NCI-H2107 treated with DMSO at 0.1 percent for 48 hours (cell line): ENCODE measurements around the gene KIAA1671.

Experiments
- DNase-seq: peaks from one replicate; lab custom pipeline; 2025; ENCODE audit not compliant: unreplicated experiment; lab: John Stamatoyannopoulos, UW

The KIAA1671 gene

DNA sequence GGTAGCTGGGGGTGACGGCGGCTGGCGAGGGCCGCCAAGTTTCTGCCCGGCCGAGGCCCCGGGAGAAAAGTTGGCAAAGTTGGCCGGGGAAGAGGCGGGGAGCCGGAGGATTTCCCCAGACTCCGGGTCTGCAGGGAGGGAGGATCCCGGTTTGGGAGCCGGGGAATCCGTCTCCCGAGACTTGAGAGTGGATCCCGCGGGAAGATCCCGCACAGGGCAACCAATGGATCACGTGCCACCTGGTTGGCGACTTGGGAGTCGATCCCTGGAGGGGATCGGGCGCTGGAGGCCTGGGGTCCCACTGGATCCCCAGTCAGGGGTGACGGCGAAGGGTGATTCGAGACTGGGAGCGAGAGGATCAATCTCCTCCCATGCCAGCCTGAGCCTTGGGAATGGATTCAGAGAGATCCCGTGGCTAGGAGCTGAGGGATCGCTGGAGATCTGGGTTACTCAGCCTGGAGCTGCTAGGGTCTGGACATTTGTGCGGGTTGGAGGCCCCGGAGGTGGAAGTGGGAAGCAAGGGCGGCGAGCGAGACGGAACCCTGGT, 394 bp downstream of the KIAA1671 start:
- no peak for DNase-seq

DNA sequence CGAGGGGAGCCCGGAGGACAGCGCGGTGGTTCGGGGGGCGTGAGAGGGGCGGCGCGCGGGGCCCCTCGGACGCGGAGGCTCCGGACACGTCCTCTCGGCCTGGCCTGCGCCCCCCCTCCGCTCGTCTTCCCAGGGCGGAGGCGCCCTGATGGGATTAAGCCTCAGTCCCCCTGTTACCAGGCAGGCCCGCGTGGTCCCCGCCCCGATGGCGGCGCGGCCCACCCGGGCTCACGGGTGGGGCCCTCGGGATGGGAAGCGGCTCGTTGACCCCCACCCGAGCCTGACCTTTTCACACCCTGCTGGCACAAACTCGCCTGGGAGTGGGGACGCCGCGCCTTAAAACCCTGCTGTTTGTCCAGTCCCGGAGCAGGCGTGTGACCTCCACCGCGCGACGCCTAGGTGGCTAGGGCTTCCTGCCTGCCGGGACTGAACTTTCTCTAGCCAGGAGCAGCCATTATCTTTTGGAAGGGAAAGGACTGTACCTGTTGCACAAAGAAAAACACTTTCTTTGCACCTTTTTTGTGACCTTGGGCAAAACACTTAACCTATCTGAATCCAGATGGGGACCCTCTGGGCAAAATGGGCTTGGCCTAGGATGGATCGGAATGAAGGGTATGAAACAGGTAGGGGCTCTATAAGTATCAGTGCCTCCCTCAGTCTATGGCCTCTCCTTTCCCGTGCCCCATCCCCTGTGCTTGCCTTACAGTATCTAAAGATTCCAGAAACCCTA, 1.0 kb downstream of the KIAA1671 start:
- DNase-seq: no peak

DNA sequence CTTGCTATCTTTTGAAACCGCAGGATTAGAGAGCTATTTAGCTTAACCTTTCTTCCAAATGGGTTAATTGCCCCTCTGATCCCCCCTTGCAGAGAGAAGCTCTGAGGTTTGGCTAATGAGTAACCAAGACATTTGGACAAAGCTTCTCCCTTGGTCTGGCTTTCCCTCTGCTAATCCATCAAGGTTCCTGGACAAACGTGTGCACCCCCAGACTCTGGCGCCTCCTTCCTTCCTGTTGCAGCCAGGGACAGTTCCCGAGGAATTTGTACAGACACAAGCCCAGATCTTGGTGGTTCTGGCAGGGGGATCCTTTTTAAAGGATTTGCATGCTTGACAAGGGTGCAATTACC, 1.6 kb downstream of the KIAA1671 start:
- DNase-seq: no peak

DNA sequence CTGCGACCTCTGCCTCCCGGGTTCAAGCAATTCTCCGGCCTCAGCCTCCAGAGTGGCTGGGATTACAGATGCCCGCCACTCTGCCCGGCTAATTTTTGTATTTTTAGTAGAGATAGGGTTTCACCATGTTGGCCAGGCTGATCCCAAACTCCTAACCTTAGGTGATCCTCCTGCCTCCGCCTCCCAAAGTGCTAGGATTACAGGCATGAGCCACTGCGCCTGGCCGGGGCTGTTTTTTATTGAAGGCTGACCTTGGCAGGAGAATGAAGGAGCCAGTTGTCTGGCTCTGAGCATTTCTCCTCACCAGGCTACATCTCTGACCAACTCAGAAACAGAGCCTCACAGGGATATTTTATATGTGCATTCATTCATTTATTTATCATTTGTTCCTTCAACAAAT, 2.3 kb downstream of the KIAA1671 start:
- no peak for DNase-seq

DNA sequence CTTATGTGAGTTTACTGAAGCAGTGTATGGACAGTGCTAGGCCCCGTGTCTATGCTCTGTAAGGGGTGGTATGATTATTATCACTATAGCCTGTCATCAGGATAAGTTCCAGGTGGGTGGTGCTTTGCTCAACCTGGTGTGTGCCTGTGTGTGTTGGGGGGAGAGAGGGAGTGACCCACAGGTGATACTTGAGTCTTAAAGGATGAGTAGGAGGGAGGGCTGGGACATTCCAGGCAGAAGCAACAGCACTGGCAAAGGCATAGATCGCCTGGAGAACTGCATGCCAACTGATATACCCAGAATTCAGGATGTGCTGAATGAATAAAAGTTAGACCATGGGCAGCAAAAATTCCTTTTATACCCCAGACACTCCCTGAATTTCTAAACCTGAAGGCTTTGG, 4.5 kb downstream of the KIAA1671 start:
- no peak for DNase-seq

DNA sequence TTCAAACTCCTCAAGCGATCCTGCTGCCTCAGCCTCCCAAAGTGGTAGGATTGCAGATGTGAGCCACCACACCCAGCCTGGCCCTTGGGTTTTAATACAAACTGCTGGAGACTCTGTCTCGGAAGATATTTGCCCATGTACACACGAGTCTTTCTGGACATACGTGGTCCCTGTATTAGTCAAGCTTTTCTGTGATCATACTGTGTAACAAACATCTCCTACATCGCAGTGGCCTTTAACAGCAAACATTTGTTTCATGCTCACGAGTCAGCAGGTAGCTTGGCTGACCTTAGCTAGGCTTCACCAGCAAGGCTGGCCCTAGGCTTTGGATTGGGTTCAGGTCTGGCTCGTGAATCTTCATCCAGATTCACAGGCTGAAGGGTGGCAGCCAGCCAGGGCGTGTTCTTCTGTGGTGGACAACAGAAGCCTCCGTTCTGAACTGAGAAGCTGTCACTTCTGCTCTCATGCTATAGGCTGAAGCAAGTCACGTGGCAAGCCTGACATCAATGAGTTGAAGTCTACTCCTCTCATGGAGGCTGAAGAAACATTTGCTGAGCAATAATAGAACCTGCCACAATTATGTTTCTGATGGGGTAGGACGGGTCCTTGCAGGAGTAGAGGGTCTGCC, 8.8 kb downstream of the KIAA1671 start:
- DNase-seq: no peak

DNA sequence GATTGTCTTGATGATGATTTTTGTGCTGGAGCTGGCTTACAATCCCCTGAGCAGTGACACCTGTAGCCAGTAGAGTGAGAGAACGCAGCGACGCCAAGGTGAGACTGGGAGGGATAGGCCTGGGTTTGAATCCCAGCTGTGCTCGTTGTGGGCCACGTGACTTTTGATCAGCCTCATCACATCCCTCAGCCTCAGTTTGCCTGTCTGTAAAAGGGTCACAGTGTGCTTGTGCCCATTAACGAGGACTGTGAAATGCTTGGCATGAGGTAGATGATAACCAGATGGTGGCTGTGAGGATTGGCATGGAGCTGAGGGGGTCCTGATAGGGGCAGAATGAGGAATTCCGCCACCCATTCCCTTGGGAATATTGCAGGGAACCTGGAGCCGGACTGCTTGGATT, 9.6 kb downstream of the KIAA1671 start:
- DNase-seq: no peak

DNA sequence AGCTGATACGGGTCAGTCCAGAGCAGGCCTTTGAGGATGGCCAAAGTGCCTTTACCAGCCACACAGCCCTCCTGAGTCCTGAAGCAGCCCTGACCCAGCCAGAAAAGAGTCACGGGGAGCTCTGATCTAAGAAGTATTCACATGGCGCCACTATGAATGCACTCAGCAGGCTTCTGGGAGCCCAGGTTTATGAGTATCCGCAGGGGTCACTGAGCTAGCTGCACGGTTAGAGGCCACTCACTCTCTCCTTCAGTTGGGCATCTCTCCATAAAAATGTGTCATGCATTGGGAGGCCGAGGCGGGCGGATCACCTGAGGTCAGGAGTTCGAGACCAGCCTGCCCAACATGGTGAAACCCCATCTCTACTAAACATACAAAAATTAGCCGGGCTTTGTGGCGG, 10.3 kb downstream of the KIAA1671 start:
- DNase-seq: no peak

DNA sequence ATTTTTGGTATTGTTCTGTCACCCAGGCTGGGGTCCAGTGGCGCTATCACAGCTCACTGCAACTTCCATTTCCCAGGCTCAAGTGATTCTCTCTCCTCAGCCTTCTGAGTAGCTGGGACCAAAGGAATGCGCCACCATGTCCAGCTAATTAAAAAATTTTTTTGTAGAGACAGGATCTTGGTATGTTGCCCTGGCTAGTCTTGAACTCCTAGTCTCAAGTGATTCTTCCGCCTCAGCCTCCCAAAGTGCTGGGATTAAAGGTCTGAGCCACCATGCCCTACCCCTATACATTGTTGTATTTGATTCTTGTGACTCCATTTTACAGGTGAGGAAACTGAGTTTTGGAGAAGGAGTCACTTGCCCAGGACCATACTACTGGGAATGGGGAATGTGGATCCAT, 11.9 kb downstream of the KIAA1671 start:
- DNase-seq: no peak

DNA sequence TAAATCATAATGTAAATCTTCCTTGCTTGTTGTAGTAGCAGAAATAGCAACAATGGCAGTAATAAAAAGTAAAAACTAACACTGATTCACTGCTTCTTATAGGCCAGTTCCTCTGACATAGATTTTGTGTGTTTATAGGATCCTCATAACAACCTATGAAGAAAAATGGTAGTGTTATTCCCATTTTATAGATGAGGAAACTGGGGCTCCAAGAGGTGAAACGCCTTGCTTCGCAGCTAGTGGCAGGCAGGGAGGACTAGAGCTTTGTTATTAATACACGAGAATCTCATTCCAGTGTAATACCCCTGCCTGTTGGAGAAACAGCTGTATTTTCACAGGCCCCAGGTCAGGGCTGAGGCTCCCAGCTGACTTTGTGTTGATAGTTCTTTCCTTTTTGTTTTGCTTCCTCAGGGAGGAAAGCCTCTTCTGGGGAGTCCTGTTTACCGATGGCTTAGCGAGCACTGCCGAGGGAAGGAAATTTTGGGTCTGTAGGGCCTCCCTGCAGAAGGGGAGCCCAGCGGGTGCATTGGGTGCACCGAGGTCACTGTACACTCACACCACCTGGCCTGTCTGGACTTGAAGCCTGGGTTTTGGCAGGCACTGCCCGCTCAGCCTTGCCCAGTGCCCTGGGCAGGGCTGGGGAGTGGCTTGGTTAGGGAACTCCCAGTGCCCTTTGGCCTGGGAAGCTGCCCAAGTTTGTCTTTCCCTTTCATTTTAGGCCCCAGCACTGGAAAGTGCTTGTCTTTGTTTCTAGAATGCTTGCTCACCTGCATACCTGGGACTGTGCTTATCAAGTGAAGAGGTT, 13.5 kb downstream of the KIAA1671 start:
- DNase-seq: no peak

DNA sequence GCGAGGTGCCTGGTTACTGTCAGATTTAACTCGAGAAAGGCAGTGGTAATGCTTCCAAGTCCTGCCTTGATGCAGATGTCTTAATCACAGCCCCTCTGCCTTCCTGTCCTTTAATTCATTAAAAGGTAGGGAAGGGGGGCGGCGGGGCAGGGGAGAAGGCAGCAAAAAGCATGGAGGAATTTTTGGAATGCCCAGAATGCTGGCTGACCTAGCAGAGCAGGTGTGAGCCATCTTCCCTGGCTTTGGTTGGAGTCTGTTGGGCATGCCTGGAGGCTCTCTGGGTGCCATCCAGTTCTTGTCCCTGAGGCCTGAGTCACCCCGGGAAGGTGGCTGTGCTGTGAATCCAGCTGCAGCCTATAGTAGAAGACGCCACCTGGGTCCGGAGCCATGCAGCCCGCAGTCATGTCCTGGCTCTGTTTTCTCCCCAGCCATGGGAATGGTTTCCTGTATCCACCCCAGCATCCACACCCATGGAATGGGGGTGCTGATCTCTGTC, 15.6 kb downstream of the KIAA1671 start:
- no peak for DNase-seq

DNA sequence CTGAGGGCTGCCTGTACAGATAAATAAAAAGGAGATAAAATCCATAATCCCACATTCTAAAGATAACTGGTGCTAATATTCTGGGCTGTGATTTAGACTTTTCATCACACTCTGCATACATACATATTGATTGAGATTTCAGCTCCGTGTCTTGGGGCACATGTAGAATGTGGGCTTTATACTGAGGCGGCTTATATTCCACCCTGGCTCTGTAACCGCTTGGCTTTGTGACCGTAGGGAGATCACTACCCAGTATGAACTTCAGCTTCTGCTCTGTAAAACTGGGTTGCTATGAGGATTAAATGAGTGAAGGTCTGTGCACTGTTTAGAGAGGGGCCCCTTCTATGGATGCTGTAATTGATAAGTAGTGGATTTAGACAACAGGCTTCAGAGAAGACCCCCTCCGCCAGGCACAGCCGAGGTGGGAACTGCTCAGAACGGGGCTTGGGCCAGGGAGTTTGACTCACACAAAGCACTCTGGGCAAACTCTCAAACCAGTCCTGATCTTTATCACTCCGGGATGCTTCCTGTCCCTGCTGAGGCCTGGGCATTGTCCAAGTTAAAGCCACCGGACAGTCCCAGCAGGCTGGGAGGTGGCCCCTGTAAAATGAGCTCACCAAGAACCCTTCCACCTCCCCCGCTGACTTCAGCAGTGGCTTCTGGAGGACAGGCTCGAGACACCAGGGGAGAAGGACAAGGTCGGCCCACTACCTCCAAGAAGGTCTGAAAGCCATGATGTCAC, 17.2 kb downstream of the KIAA1671 start:
- no peak for DNase-seq

DNA sequence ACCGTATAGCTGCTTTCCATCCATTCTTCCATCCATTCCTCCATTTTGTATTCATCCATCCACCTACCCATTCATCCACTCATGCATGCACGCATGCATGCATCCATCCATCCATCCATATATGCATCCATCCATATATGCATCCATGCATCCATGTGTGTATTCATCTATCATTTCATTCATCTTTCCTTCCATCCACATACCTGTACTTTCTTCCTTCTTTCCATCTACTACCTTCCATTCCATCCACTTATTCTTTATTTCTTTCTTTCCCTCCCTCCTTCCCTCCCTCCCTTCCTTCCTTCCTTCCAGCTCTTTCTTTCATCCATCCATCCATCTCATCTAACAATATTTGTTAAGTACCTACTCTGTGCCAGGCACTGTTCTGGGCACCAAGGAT, 19.9 kb downstream of the KIAA1671 start:
- no peak for DNase-seq

DNA sequence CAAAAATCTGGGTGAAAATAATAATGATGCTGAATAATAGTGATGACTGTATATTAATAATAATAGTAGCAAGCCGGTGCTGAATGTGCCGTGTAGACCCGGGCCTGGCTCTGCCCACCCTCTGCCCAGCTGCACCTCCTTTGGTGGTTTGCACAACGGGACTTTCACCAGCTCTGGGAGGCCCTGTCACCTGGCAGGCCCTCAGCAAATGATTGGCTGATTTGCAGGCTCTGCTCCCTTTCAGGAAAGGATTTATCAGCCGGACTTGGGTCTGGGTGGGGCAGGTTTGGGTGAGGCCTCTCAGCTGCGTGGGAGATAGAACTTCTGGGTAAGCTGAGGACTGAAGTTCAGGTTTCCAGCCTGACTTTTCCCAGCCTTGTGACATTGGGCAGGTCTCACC, 21.4 kb downstream of the KIAA1671 start:
- DNase-seq: no peak

DNA sequence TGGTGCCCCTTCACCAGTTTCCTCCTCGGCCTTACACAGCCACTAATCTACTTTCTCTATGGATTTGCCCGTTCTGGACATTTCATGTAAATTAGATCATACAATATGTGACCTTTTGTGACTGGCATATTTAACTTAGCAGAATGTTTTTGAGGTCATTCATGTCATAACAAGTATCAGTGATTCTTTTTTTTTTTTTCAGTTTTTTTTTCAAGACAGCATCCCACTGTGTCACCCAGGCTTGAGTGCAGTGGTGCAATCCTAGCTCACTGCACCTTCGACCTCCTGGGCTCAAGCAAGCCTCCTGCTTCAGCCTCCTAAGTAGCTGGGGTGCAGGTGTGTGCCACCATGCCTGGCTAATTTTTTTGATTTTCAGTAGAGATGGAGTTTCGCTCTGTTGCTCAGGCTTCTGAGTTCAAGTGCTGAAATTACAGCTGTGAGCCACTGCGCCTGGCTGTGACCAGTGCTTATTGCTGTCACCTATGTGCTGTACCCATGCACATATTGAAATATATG, 22.7 kb downstream of the KIAA1671 start:
- no peak for DNase-seq

DNA sequence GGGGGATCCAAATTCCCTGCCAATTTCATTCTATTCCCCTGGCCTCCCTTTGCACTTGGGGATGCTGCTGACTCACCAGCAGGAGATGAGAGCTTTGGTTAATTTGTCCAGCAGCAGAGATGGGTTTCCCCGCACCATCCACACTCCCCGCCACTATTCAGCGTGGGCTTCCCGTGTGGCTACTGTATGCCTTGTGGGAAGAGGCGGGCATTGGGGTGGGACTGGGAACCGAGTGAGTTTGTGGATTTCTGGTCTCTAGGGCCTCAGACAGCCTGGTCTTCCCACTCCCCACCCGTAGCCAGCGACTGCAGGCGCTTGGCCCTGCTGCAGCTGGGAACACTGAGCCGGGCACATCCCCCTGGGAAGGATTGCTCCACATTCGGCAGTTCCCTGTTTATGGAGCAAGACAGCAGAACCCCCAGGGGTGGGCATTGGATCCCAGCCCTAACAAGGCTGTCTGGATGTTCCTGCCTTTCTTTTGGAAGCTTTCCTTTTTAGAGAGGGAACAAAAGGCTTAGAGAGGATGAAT, 23.4 kb downstream of the KIAA1671 start:
- DNase-seq: no peak

DNA sequence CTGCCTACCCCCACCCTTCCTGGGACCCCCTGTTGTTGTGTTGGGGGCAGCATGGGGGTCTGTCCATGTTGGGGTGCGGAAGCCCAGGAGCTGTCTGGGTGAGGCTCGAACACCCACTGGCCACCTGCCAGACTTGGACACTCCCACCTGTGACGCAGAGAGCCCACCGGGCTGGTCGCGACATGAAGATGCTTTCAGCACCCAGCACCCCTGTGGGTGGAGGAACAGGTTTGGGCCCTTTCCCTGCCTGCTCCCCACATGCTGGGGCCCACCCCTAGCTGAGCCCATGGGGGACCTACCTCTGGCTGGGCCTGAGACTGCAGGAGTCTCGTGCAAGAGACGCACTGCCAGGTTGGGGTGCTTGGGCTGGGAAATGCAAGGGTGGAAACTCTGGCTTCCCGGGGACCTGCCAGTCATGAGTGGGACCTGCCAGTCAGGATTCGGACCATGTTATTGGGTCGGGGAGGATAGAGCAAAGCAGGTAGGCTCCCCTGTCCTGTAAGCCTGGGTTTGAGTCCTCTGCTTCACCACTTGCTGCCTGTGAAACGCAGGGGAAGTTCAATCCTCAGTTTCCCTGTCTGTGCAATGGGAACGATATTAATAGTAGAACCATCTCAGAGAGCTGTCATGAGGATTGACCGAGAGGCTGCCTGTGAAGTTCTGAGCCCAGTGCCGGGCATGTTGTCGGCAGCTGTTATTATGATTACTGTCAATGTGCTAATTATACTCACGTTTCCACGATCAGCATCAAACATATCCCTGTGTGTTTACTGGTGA, 24.1 kb downstream of the KIAA1671 start:
- no peak for DNase-seq

DNA sequence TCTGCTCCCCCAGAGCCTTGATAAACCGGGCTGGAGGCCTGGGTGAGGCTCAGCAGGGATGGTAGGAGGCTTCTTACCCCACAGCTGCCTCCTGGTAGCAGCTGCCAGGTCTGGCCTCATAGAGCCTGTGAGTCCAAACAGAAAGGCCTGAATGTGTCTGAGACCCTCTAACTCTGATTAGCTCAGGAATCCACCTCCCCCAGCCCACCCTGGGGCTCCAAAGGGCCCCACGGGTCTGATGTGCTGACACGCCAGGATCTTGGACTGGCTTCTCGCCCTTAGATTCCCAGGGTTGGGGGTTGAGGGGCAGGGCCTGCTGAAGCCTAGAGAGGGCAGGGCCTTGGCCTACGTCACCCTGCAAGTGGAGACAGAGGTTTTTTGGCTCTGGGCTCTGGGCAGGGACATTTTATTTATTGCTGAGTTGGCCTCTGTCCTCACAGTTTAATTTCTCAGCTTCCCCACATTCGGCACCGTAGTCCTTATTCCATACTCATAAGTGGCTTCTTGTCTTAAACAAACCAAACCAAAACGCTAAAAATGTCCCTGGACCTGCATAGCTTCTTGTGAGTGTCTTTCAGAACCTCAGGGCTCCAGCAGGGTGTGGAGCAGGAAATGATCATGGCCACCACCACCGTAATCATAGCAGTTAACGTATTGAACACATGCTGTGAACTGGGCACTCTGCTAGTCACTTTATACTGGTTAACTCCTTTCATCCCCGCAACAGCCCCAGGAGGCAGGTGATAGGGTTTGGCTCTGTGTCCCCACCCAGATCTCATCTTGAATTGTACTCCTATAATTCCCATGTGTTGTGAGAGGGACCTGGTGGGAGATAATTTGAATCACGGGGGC, 25.1 kb downstream of the KIAA1671 start:
- no peak for DNase-seq

DNA sequence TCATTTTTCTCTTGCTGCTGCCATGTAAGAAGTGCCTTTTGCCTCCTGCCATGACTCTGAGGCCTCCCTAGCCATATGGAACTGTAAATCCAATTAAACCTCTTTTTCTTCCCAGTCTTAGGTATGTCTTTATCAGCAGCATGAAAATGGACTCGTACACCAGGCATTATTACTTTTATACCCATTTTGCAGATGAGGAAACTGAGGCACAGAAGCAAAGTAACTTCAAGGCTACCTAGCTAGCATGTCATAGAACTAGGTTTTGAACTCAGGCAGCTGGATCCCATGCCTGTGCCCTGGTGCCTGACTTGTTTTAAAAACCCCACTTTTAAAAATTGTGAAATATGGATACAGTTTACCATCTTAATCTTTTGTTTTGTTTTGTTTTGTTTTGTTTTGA, 25.8 kb downstream of the KIAA1671 start:
- DNase-seq: no peak
